HepG2 (cell line): ENCODE results near the gene HELZ. TPM values are rescaled to one million over a fixed set of nuclear protein-coding genes. Genes with fewer than 3 reads are reported as not detected.

Experiments used
- CEBPZ ChIP-seq: IDR thresholded peaks from 2 replicates; pipeline ENCODE4 v1.6.1; 2012; ENCODE audit warnings: low read length, improper control_type of control experiment
- CENPT ChIP-seq: sonication (generic); formaldehyde crosslinking; IDR thresholded peaks from 2 replicates; pipeline ENCODE4 v1.8.0; 2022; ENCODE audit warnings: low read depth, mild to moderate bottlenecking, moderate library complexity, missing genetic modification reagents
- FOXP4 ChIP-seq: sonication (generic); formaldehyde crosslinking; IDR thresholded peaks from 2 replicates; pipeline ENCODE4 v1.4.0; 2020; ENCODE audit warnings: missing genetic modification reagents
- POGK ChIP-seq: sonication (generic); formaldehyde crosslinking; conservative IDR thresholded peaks from 2 replicates; pipeline ENCODE4 v1.8.0; 2022; ENCODE audit warnings: mild to moderate bottlenecking, moderate library complexity, missing genetic modification reagents
- TBL1XR1 ChIP-seq: fragments of 150-350 bp; IDR thresholded peaks from 2 replicates; pipeline ENCODE4 v1.6.1; 2014; ENCODE audit warnings: borderline replicate concordance, low read length; ENCODE audit not compliant: partially characterized antibody
- TCF7 ChIP-seq: sonication (generic); IDR thresholded peaks from 2 replicates; pipeline ENCODE4 v1.6.1; 2016; ENCODE audit warnings: antibody characterized with exemption, low read depth
- ZBTB37 ChIP-seq: sonication (generic); formaldehyde crosslinking; IDR thresholded peaks from 2 replicates; pipeline ENCODE4 v1.4.0; 2020; ENCODE audit warnings: mild to moderate bottlenecking, missing genetic modification reagents
- ZHX2 ChIP-seq, 2 experiments: sonication (generic) in 1 of 2; formaldehyde crosslinking in 1 of 2; IDR thresholded peaks; 2 replicates each; pipeline versions ENCODE4 v1.6.1 to v1.9.0; 2014 to 2022; ENCODE audit warnings: antibody characterized with exemption in 1 of 2, borderline replicate concordance in 1 of 2, inconsistent platforms in 1 of 2, low read depth in 1 of 2, missing genetic modification reagents in 1 of 2
- ZNF326 ChIP-seq: sonication (generic); formaldehyde crosslinking; IDR thresholded peaks from 2 replicates; pipeline ENCODE4 v1.4.0; 2020; ENCODE audit warnings: missing genetic modification reagents, borderline replicate concordance
- ZNF547 ChIP-seq: sonication (generic); formaldehyde crosslinking; IDR thresholded peaks from 2 replicates; pipeline ENCODE4 v1.5.1; 2020; ENCODE audit warnings: mild to moderate bottlenecking, missing genetic modification reagents
- ZNF615 ChIP-seq: sonication (generic); formaldehyde crosslinking; IDR thresholded peaks from 2 replicates; pipeline ENCODE4 v1.5.0; 2020; ENCODE audit warnings: mild to moderate bottlenecking, missing genetic modification reagents, borderline replicate concordance
- ZUFSP ChIP-seq: sonication (generic); formaldehyde crosslinking; IDR thresholded peaks from 2 replicates; pipeline ENCODE4 v1.9.0; 2021; ENCODE audit warnings: missing genetic modification reagents, mild to moderate bottlenecking, borderline replicate concordance
- polyA plus RNA-seq, 8 experiments: library from polyadenylated mRNA; depleted of rRNA in 3 of 8; stranded (reverse) in 7 of 8; unstranded in 1 of 8; fragments of >200 nt; fragmentation: Illumina TruSeq in 4 of 8; extraction: Trizol in 4 of 8; gene quantifications; 2 replicates each; pipeline versions ENCODE4 v1.2.1 to v1.2.3, GENCODE V29; 2011 to 2016; ENCODE audit warnings: low read depth in 4 of 8, missing spikeins in 1 of 8, mixed read lengths in 1 of 8; ENCODE audit not compliant: insufficient read depth in 1 of 8
- total RNA-seq, 5 experiments: library from RNA; depleted of rRNA; stranded (reverse); fragments of >200 nt; fragmentation: Illumina TruSeq; extraction: Trizol; gene quantifications; 2 replicates each; pipeline ENCODE4 v1.2.3, GENCODE V29; 2016; ENCODE audit warnings: low read depth in 1 of 5

HELZ gene
- total and polyA plus RNA-seq, 2 of the 13 experiments (the other 11 are each of a cell fraction or from before 2014, with no cell fraction given), result 35.3 to 52.4 TPM

GRCh38 chr17:67246403-67246652, 1.3 kb upstream of the HELZ start (continued):
- 0 out of 2 replicates have a peak, but pooled peaks have one; percentile 9 for TF ChIP-seq ZHX2 (IDR thresholded peaks at IDR 0.05; ENCODE audit: low read depth)
- TF ChIP-seq ZHX2 (CRISPR knock-in tag; IDR thresholded peaks at IDR 0.05; ENCODE audit: borderline replicate concordance), result no peak
- no peak for TF ChIP-seq ZBTB37 (CRISPR knock-in tag)
- TF ChIP-seq ZUFSP, result no peak
- TF ChIP-seq FOXP4 (CRISPR knock-in tag), result no peak
- no peak for TF ChIP-seq CEBPZ
- TF ChIP-seq CENPT (CRISPR knock-in tag), result no peak
- TF ChIP-seq POGK (CRISPR knock-in tag), result no peak
- TF ChIP-seq TBL1XR1, result no peak
- TF ChIP-seq ZNF547, result no peak; the same call in 1 of the 2 replicates
- TF ChIP-seq ZNF615, result no peak
- no peak for TF ChIP-seq ZNF326 (CRISPR knock-in tag)
- TF ChIP-seq TCF7, result no peak
